SJSA1 (cell line): ENCODE measurements around the gene ZBED2. TPM values are rescaled to one million over a fixed set of nuclear protein-coding genes. Genes with fewer than 3 reads are reported as not detected.

Source experiments
- DNase-seq, 2 experiments: peaks; one replicate each; pipeline ENCODE4 v3.0.0-alpha.2; 2015 to 2020; ENCODE audit warnings: low spot score in 2 of 2, low read depth in 1 of 2
- H3K27ac ChIP-seq: fragments of 250-450 bp; sonication (Bioruptor Pico); 2 replicates; pipeline ENCODE4 v1.5.1; 2020; ENCODE audit warnings: mild to moderate bottlenecking, moderate library complexity
- H3K27me3 ChIP-seq: fragments of 250-450 bp; sonication (Bioruptor Pico); replicated peaks from 2 replicates; pipeline ENCODE4 v1.5.1; 2020; ENCODE audit warnings: mild to moderate bottlenecking, moderate library complexity
- H3K36me3 ChIP-seq: fragments of 250-450 bp; sonication (Bioruptor Pico); 2 replicates; pipeline ENCODE4 v1.5.1; 2020; ENCODE audit warnings: mild to moderate bottlenecking
- H3K4me1 ChIP-seq: fragments of 250-450 bp; sonication (Bioruptor Pico); replicated peaks from 2 replicates; pipeline ENCODE4 v1.6.1; 2021; ENCODE audit warnings: mild to moderate bottlenecking
- H3K4me3 ChIP-seq: fragments of 250-450 bp; sonication (Bioruptor Pico); 2 replicates; pipeline ENCODE4 v1.5.1; 2020; ENCODE audit warnings: mild to moderate bottlenecking
- H3K9me3 ChIP-seq: fragments of 250-450 bp; sonication (Bioruptor Pico); replicated peaks from 2 replicates; pipeline ENCODE4 v1.5.1; 2020; ENCODE audit warnings: mild to moderate bottlenecking
- total RNA-seq: library from RNA; depleted of rRNA; stranded (reverse); fragments of >200 nt; shearing (Covaris generic); gene quantifications from 2 replicates; pipeline ENCODE4 v1.2.3, GENCODE V29; 2014

The ZBED2 gene
- total RNA-seq, 1 experiment from 2014 or later: not detected

DNA sequence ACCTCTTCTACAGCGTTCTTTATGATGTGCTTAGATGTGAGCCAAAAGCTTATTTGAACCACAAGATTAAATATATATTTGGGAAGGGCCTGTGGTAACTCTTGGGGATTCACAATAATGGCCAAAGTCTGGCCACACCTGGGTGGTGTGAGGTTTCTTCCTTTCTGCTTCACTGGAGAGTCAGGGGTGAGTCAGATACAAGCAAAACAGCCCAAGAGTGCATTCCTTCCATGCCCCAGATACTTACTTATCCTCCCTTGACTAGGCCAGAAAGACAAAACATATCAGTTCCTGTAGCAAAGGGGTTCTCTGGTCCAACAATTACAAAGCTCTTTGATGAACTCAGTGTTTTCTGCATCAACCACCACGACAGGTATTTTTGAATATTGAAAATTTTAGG is 941 bp downstream of the ZBED2 start:
- peak; percentile 69 to 71 for DNase-seq
- no peaks in the 10 kb centered on the region for H3K27me3 ChIP-seq
- H3K36me3 ChIP-seq: no peaks in the 10 kb centered on the region; the same call in 1 of the 2 replicates
- peaks cover 61% of the 10 kb centered on the region for H3K4me1 ChIP-seq
- H3K9me3 ChIP-seq: no peaks in the 10 kb centered on the region
- no peak overlapping the region for H3K4me3 ChIP-seq
- H3K27ac ChIP-seq: peak overlapping the region; percentile 75

DNA sequence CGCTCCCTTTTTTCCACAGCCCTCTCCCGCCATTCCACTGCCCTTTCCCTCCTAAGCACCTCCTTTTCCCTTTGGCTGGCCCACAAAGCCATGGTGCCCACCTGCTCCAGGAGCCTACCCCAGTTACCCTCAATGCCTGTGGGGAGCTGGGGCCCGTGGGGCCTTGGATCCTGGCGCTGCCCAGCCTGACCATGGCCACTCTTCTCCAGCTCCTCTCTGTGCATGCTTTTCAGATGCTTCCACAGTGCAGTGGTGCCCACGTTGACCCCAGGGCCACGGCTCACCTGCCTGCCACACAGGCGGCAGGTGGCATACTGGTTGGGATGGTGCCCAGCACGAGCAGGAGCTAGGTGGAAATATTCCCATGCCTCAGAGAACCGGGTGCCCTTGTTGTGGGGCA is 1.5 kb downstream of the ZBED2 start:
- peak overlapping the region; percentile 75 for H3K27ac ChIP-seq
- no peaks in the 10 kb centered on the region for H3K9me3 ChIP-seq
- H3K4me3 ChIP-seq: no peak overlapping the region
- no peak for DNase-seq
- no peaks in the 10 kb centered on the region for H3K27me3 ChIP-seq
- H3K36me3 ChIP-seq: no peaks in the 10 kb centered on the region; the same call in 1 of the 2 replicates
- peaks cover 61% of the 10 kb centered on the region for H3K4me1 ChIP-seq

DNA sequence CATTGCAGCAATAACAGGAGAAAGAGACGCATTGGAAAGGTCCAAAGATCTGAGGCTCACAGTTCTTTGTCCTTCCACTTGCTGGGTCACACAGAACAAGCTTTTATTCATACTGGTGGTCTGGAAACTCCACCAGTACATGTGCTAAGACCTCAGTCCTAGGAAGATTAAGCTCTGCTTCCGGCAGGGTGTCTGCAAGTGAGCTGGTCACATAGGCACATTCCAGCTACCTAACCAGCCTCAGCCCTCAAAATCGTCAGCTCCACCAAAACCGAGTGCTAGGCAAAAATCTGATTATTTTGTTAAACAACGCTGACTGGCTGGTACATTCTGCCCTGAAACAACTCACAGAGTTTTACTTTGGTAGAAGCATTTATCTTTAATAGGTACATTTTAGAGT is 2.2 kb downstream of the ZBED2 start:
- H3K9me3 ChIP-seq: no peaks in the 10 kb centered on the region
- no peaks in the 10 kb centered on the region; the same call in 1 of the 2 replicates for H3K36me3 ChIP-seq
- no peaks in the 10 kb centered on the region for H3K27me3 ChIP-seq
- H3K4me3 ChIP-seq: no peak overlapping the region
- peak overlapping the region; percentile 75 for H3K27ac ChIP-seq
- DNase-seq: peak; percentile 31 to 61
- H3K4me1 ChIP-seq: peaks cover 61% of the 10 kb centered on the region

DNA sequence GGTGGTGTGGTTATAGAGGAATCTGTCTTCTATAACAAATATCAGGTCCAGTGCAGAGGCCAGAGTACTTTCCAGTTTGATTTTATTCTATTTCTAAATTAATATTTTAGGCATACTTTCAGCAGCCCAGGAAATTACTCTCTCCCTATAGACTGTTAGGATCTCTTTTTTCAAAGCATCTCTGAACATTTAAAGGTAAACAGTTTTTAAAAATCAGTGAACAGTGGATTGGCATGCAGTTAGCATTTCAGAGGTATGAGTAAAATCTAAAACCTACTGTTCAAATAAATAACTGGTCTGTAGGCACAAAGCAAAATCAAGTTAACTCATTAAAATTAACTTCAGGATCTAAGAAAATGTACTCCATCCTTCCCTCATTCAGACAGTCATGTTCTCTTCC is 3.0 kb downstream of the ZBED2 start:
- no peak overlapping the region for H3K4me3 ChIP-seq
- peak overlapping the region; percentile 75 for H3K27ac ChIP-seq
- no peaks in the 10 kb centered on the region; the same call in 1 of the 2 replicates for H3K36me3 ChIP-seq
- peak in 1 of 2 experiments; percentile 68 for DNase-seq
- H3K9me3 ChIP-seq: no peaks in the 10 kb centered on the region
- peaks cover 61% of the 10 kb centered on the region for H3K4me1 ChIP-seq
- H3K27me3 ChIP-seq: no peaks in the 10 kb centered on the region

DNA sequence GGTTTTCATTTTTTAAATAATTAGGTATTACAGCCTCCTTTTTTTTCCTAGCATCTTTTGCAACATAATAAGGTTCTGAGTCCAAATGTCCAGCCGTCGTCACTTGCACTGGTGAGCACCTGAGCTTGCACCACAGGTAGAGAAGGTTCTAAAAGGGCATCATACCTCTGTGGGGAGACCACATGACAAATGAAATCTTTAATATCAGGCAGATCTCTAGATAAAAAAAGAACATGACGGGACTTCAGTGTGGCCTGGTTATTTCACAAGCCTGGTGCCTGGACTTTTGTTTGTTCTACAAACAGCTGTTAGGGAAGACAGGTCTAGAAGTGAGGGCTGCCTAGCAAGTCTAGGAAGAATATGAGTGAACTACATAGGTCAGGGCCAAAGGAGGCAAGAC is 3.6 kb downstream of the ZBED2 start:
- Histone ChIP-seq H3K27me3 (no peaks in the 10 kb centered on the region), H3K4me1 (peaks cover 61% of the 10 kb centered on the region), H3K27ac (peak overlapping the region; percentile 75), H3K4me3 (no peak overlapping the region), H3K36me3 (no peaks in the 10 kb centered on the region; the same call in 1 of the 2 replicates), H3K9me3 (no peaks in the 10 kb centered on the region)
- DNase-seq: no peak

DNA sequence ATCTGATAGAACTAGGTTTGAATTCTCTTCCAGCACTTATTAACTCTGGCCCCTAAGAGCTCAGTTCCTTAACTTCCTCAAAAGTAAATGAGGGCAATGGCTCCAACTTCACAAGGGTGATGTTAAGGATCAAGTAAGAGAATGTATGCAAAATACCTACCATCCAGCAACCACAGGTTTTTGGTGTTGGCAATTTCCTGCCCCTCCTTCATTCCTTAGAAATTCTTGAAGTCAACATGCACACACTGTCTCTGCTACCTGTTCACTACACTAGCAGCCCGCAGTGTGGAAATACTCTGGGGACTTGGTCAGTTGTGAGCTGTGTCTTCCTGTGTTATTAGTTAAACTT is 5.0 kb downstream of the ZBED2 start:
- Histone ChIP-seq H3K36me3 (no peaks in the 10 kb centered on the region; the same call in 1 of the 2 replicates), H3K27ac (no peak overlapping the region), H3K27me3 (no peaks in the 10 kb centered on the region), H3K4me3 (no peak overlapping the region), H3K4me1 (peaks cover 58% of the 10 kb centered on the region), H3K9me3 (no peaks in the 10 kb centered on the region)
- no peak for DNase-seq

DNA sequence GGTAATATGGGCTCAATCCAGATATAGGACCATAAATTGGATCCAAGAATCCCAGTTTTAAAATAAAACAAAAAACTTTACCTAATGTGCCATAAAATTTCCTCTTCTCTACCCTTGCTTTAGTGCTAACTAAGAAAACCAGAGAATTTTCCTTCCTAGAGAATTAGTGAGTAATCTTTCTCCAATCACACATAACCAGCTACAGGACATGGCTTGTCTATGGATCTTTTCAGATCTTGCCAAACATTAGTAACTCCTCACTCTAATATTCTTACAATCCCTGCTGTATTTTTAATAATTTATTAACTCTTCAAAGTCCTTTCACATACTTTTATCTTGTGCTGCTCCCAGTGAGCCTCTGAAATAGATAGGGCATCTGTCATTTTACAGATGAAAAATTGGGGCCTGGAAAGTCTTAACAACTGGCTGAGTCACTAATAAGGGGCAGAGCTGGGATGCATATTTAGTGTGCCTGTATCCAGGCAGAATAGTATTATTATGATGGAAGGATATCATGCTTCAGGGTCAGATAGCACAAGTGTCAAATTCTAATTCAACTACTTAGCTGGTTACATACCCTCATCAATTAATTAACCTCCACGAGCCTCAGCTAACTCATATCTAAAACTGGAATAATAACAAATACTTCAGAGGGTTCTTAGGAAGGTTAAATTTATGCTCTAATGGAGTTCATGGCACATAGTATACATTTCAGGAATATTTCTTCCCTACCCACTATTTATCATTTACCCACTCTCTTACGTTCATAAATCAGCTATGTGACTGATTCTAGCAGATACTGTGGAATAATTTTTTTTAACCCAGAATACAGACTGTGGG is 5.6 kb downstream of the ZBED2 start:
- Histone ChIP-seq H3K9me3 (no peaks in the 10 kb centered on the region), H3K36me3 (no peaks in the 10 kb centered on the region; the same call in 1 of the 2 replicates), H3K27me3 (no peaks in the 10 kb centered on the region), H3K4me1 (peaks cover 52% of the 10 kb centered on the region), H3K4me3 (no peak overlapping the region), H3K27ac (no peak overlapping the region)
- no peak for DNase-seq

DNA sequence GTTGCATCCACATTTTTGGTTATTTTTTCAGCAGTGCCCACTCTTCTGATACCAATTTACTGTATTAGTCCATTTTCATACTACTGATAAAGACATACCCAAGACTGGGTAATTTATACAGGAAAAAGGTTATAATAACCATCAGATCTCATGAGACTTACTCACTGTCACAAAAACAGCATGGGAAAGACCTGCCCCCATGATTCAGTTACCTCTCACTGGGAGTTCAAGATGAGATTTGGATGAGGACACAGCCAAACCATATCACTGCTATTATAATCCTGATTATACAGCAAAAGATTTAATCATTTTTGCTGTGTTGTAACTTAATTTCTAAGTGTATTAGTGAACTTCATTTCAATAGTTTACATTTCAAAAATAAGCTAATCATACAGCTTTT is 6.6 kb downstream of the ZBED2 start:
- Histone ChIP-seq H3K27me3 (no peaks in the 10 kb centered on the region), H3K4me1 (peaks cover 42% of the 10 kb centered on the region), H3K36me3 (no peaks in the 10 kb centered on the region), H3K4me3 (no peak overlapping the region), H3K27ac (no peak overlapping the region), H3K9me3 (no peaks in the 10 kb centered on the region)
- DNase-seq: no peak

DNA sequence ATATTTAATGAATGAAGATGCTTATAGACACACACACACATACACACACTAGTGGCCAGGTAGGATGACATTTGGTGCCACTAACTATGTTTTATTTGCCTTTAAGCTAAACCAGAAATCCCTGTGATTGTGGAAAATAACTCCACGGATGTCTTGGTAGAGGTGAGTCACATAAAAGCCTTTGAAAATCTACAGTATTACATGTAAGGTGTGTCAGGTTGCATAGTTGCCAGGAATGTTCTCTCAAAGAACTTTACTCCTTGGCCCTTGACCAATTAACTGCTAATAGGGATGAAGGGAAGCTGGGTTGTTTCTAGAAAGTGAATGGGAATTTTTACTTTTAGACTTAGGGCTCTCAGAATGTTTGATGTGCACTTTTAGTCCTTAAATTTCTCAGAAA is 9.9 kb downstream of the ZBED2 start:
- Histone ChIP-seq H3K9me3 (no peaks in the 10 kb centered on the region), H3K4me1 (peaks cover 35% of the 10 kb centered on the region), H3K27ac (no peak overlapping the region), H3K36me3 (no peaks in the 10 kb centered on the region), H3K27me3 (no peaks in the 10 kb centered on the region), H3K4me3 (no peak overlapping the region)
- no peak for DNase-seq

DNA sequence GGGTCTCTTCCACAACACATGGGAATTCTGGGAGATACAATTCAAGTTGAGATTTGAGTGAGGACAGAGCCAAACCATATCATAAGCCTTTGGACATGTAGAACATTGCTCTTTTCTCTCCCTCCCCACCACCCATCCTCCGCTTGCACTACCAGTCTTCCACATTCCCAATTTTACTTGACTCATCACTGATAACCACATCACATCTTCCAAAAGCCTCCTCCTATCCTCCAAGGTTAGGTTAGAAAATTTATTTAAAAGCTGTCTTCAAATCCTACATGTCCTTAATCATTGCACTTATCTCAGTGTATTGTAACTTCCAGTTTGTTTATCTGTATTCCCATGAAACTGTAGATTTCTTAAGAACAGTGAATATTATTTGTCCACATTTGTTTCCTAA is 10.4 kb downstream of the ZBED2 start:
- no peak overlapping the region for H3K27ac ChIP-seq
- no peak for DNase-seq
- H3K4me3 ChIP-seq: no peak overlapping the region

DNA sequence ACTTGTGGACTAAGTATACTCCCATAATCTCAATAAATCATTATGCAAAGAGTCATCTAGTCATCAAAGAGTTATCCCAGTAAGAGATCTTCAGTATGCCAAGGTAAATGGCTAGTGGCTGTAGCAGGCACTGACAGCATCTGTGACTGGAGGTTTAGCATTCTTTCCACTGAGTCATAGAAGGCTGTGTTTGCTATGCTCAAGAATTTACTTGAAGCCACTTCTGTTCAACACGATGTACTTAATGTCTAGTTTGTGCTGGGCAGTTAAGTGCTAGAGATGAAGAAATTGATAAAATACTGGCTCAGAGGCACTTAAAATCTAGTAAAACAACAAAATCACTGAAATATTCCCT is 13.0 kb downstream of the ZBED2 start:
- Histone ChIP-seq H3K9me3 (no peaks in the 10 kb centered on the region), H3K4me1 (peaks cover 31% of the 10 kb centered on the region), H3K4me3 (no peak overlapping the region), H3K36me3 (no peaks in the 10 kb centered on the region), H3K27me3 (no peaks in the 10 kb centered on the region), H3K27ac (peak overlapping the region; percentile 61)
- peak; percentile 63 to 66 for DNase-seq

More for the DNA sequence above, 10.4 kb downstream of the ZBED2 start:
- H3K9me3 ChIP-seq: no peaks in the 10 kb centered on the region
- peaks cover 30% of the 10 kb centered on the region for H3K4me1 ChIP-seq
- no peaks in the 10 kb centered on the region for H3K27me3 ChIP-seq
- H3K36me3 ChIP-seq: no peaks in the 10 kb centered on the region

DNA sequence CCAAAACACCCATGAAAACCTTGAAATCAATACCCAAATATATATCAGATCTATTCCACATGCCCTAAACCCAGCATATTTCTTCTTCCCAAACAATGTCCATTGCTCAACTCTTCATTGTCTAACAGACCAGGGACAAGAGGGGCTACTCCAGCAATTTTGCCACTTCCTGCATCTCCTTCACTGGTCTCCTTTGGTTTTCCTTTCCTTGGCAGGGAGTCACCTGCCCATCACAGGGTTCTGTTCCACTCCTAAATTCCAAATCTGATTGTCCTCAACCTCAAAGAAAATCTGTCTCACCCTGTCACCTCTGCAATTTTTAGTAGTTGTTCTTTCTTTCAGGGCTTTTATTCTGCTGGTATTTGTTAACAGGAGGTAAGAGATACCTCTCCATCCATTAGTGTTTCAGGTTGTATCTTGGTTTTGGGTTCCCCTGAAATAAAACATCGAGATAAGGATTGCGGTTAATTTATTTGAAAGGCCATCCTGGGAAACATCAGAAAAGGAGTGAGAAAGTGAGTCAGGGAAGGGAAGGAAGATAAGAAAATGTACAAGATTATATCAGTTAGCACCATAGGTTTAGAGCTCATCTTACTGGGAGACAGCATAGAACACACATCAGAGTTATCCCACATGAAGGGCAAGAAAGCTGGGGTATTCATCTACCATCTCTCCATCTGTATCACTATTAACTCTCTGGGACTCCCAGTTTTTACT is 13.6 kb downstream of the ZBED2 start:
- no peaks in the 10 kb centered on the region for H3K9me3 ChIP-seq
- no peak for DNase-seq
- no peaks in the 10 kb centered on the region for H3K27me3 ChIP-seq
- H3K4me3 ChIP-seq: no peak overlapping the region
- H3K36me3 ChIP-seq: no peaks in the 10 kb centered on the region
- H3K4me1 ChIP-seq: peaks cover 31% of the 10 kb centered on the region
- peak overlapping the region; percentile 32 for H3K27ac ChIP-seq

DNA sequence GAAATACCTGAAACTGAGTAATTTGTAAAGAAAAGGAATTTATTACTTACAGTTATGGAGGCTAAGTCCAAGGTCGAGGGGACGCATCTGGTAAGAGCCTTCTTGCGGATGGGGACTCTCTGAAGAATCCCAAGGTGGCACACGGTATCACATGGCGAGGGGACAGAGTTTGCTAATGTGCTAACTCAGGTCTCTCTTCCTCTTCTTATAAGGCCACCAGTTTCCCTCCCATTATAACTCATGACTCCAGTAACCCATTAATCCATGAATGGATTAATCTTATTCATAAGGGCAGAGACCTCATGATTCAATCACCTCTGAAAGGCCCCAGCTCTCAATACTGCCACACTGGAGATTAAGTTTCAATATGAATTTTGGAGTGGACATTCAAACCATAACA is 15.7 kb downstream of the ZBED2 start:
- H3K27ac ChIP-seq: no peak overlapping the region
- no peaks in the 10 kb centered on the region for H3K9me3 ChIP-seq
- H3K4me3 ChIP-seq: no peak overlapping the region
- DNase-seq: no peak
- H3K27me3 ChIP-seq: no peaks in the 10 kb centered on the region
- H3K36me3 ChIP-seq: no peaks in the 10 kb centered on the region
- peaks cover 31% of the 10 kb centered on the region for H3K4me1 ChIP-seq

DNA sequence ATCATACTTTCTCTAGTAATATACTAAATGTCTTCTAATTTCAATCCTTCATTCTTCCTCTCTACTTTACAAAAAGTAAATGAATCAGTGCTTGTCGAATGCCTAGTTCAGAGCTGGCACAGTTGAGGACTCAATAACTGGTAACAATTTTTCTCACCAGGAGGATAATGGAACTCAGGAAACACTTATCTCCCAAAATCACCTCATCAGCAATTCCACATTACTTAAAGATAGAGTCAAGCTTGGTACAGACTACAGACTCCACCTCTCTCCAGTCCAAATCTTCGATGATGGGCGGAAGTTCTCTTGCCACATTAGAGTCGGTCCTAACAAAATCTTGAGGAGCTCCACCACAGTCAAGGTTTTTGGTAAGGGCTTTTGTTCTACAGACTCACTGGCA is 16.3 kb downstream of the ZBED2 start:
- H3K9me3 ChIP-seq: no peaks in the 10 kb centered on the region
- H3K4me1 ChIP-seq: peaks cover 31% of the 10 kb centered on the region
- H3K27ac ChIP-seq: no peak overlapping the region
- H3K36me3 ChIP-seq: no peaks in the 10 kb centered on the region
- no peak for DNase-seq
- H3K4me3 ChIP-seq: no peak overlapping the region
- no peaks in the 10 kb centered on the region for H3K27me3 ChIP-seq
